ENCODE results near the gene GPATCH8.

DNA sequence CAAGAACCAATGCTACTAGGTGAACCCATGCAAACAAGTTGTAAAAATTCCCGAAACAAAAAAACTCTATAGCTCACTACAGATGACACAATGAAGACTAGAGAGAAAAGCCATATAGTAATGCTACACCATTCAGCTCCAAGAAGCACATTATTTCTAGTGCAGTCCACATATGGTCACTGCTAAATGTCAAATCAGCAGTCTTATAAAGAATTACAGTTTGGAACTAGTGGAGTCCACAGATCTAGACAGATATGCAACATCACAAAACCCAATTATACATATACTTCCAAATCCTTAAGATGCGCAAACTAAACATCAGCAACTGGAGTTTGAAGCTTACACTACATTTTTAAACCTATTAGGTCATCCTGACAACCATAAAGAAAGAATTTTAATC is 33.5 kb downstream of the GPATCH8 start:
- TF ChIP-seq, protein P1, sequence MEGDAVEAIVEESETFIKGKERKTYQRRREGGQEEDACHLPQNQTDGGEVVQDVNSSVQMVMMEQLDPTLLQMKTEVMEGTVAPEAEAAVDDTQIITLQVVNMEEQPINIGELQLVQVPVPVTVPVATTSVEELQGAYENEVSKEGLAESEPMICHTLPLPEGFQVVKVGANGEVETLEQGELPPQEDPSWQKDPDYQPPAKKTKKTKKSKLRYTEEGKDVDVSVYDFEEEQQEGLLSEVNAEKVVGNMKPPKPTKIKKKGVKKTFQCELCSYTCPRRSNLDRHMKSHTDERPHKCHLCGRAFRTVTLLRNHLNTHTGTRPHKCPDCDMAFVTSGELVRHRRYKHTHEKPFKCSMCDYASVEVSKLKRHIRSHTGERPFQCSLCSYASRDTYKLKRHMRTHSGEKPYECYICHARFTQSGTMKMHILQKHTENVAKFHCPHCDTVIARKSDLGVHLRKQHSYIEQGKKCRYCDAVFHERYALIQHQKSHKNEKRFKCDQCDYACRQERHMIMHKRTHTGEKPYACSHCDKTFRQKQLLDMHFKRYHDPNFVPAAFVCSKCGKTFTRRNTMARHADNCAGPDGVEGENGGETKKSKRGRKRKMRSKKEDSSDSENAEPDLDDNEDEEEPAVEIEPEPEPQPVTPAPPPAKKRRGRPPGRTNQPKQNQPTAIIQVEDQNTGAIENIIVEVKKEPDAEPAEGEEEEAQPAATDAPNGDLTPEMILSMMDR (conservative IDR thresholded peaks at IDR 0.05; ENCODE audit: low read length) = no peak
- no peak for TF ChIP-seq EZH2phosphoT487 (IDR thresholded peaks at IDR 0.05; ENCODE audit: borderline replicate concordance)
